HFF-Myc (cell line): ENCODE measurements around the gene THSD7A.

Experiments
- DNase-seq: peaks from one replicate; pipeline ENCODE4 v3.0.0-alpha.2; 2011; ENCODE audit warnings: low read depth; ENCODE audit errors: extremely low read depth
- H3K4me3 ChIP-seq: replicated peaks from 2 replicates; pipeline ENCODE4 v1.5.1; 2011; ENCODE audit warnings: low read depth, mild to moderate bottlenecking, control low read depth, low read length
- TF ChIP-seq, protein P1 (sequence below): IDR thresholded peaks from 2 replicates; pipeline ENCODE4 v1.5.1; 2012; ENCODE audit warnings: mild to moderate bottlenecking, low read depth, low read length, control low read depth; ENCODE audit errors: missing control alignments

THSD7A gene

DNA sequence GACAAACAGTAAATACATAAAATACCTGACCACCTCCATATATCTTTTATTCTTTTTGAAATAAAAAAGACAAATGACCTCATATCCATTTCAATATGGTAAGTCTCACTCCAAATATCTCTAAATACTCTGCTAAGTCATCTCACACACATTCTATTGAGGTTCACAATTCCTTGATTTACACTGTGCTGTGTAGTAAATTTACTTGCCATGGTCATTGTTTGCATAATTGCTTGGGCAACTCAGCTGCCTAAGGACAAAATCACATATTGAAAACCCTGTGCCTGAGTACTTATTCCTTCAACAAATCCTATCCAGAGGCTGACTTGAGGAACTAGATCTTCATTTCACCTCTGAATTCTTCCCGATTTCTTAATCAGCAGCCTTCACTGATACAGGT, 176.4 kb downstream of the THSD7A start:
- DNase-seq = no peak
- H3K4me3 ChIP-seq = no peak overlapping the region
- TF ChIP-seq, protein P1, sequence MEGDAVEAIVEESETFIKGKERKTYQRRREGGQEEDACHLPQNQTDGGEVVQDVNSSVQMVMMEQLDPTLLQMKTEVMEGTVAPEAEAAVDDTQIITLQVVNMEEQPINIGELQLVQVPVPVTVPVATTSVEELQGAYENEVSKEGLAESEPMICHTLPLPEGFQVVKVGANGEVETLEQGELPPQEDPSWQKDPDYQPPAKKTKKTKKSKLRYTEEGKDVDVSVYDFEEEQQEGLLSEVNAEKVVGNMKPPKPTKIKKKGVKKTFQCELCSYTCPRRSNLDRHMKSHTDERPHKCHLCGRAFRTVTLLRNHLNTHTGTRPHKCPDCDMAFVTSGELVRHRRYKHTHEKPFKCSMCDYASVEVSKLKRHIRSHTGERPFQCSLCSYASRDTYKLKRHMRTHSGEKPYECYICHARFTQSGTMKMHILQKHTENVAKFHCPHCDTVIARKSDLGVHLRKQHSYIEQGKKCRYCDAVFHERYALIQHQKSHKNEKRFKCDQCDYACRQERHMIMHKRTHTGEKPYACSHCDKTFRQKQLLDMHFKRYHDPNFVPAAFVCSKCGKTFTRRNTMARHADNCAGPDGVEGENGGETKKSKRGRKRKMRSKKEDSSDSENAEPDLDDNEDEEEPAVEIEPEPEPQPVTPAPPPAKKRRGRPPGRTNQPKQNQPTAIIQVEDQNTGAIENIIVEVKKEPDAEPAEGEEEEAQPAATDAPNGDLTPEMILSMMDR = no peak

DNA sequence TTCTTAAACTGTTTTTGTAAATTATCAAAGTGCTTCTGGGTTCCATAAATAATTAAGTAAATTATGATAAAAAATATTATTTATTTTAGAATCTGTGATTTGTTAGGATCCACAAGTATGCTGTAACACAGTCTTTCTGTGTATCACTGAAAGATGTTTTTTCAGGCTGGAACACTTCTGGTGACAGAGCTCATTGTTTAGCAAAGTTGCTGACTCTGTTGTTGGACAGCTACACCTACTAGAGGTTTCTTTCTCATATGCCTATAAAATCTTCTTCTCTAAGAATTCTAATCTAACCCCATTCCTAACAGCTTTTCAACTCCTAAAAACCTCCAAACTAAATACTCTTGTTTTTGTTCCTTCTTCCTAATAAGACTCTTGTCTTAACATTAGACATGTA, 176.8 kb downstream of the THSD7A start:
- no peak overlapping the region for H3K4me3 ChIP-seq
- no peak for DNase-seq
- TF ChIP-seq, protein P1 = no peak

DNA sequence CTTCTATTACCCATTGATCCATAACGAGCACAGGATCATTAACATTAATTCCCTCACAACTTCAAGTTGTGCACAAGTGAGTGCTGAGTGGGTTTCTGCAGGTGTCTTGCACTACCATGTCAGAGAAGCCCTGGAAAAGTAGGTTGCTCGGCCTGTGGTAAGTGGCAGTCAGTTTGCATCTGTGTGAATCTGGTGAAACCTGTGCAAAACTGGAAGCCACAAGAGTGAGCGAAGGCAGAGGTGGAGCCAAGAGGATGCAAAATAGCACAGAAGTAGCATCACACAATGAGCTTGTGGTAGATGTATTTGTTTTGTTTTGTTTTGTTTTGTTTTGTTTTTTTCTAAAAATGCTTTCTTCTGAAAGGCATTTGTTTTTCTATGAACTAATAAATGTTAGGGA, 181.5 kb downstream of the THSD7A start:
- DNase-seq = no peak
- TF ChIP-seq, protein P1 = no peak
- no peak overlapping the region for H3K4me3 ChIP-seq

DNA sequence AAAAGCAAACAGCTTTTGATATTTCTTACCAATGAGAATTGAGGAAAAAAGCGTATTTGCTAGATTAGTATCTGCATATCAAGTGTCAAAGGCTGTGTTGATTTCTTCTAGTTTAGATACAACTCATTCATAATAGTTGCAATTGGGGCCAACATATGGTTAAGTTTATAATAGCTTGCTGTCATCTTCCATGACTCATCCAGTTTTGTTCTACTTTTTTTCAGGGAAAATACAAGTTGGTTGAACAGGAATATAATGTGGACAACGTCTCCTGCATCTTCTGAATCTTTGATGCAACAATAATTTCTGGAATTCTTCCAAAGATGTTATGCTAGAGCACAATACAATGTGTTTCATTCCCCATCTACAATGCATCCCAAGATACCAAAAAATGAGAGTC, 182.0 kb downstream of the THSD7A start:
- TF ChIP-seq, protein P1 = no peak
- no peak overlapping the region for H3K4me3 ChIP-seq
- DNase-seq = no peak

DNA sequence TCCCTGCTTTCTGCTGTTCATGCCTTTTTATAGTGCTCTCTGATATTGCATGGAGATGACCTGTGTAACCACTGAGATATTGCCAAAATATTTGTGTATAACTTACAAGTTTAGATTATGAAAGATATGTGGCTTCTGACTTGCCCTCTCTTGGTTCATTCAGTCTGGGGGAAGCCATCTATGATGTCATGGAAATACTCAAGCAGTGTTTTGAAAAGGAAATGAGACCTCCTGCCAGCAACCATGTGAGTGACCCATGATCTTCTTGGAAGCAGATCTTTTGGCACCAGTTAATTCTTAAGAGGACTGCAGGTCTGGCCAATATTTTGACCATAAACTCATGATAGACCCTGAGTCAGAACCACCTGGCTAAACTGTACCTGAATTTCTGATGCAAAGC, 183.0 kb downstream of the THSD7A start:
- TF ChIP-seq, protein P1 = no peak

DNA sequence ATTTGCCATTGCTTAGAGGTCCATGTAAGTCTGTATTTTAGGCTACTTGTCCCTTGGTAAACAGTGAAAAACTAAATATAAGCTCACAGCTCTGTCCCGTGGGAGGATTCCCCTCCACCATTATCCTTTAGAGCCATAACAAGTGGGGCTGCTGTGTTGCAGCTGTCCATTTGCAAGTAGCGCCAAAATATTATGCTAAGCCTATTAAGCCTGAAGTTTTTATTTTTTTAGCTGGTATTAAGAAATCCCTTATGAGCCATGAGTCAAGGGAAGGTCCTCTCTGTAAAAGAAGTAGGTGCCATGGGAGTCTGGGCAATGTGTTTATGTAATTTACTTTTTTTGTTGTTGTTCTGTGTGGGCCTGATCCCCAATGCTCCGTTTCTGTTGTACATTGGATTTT, 183.9 kb downstream of the THSD7A start:
- no peak for DNase-seq
- TF ChIP-seq, protein P1 = no peak

More for the DNA sequence above, 183.0 kb downstream of the THSD7A start:
- no peak overlapping the region for H3K4me3 ChIP-seq
- DNase-seq = no peak

DNA sequence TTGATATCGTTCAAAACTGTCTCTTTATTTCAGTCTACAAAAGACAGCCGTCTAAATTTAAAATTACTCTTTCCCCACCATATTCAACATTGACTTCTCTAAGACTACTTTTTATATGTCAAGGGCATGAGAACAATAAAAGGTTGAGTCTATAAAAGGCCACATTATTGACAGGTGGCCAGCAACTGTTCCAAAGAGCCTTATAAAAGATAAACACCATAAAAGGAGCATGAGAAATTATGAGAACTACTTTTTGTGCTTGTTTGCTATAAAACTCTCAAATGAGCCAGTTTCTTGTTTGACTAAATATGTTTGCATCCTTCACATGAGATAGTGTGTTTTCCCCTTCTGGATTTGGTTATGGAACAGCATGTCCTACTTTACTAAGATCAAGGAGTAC, 189.2 kb downstream of the THSD7A start:
- H3K4me3 ChIP-seq = no peak overlapping the region
- TF ChIP-seq, protein P1 = no peak
- DNase-seq = no peak

More for the DNA sequence above, 183.9 kb downstream of the THSD7A start:
- H3K4me3 ChIP-seq = no peak overlapping the region
